ENCODE measurements around the gene CDNF. TPM values are rescaled to one million over a fixed set of nuclear protein-coding genes. Genes with fewer than 3 reads are reported as not detected.

Gene CDNF
- total and polyA plus RNA-seq, 11 donors: 0.61 to 5.4 (median 2.8) TPM

DNA sequence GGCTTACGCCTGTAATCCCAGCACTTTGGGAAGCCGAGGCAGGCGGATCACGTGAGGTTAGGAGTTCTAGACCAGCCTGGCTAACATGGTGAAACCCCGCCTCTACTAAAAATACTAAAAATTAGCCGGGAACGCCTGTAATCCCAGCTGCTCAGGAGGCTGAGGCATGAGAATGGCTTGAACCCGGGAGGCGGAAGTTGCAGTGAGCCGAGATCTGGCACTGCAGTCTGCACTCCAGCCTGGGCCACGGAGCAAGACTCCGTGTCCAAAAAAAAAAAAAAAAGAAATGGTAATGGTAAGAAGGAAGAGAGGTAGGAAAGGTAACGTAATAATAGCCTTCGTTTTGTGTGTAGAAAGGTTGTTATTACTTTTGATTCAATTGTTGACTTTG is 1.5 kb upstream of the CDNF start:
- ATAC-seq (no peak), DNase-seq (no peak)
- peaks cover 0 to 44% (median 43%) of the 10 kb centered on the region in 9 donors for H3K36me3 ChIP-seq
- H3K27ac ChIP-seq: peak overlapping the region in 9 of 12 donors; percentile 94 to 99 (median 97)
- intact Hi-C loops (cut with DNase I): loop anchor here in 7 of 10 donors (2.0 to 10.0 kb wide), 8 partner anchors 38 to 237 kb away; partner anchors contain the start of genes SUV39H2 (in 4 of the 7), MEIG1 (in 3 of the 7) and DCLRE1C (in 2 of the 7)
- H3K4me1 ChIP-seq: peaks cover 5 to 26% (median 17%) of the 10 kb centered on the region in 12 donors
- WGBS, 4 donors: 13 to 17% (median 14%) methylated on average over 14 of the region's 14 CpGs
- no peaks in the 10 kb centered on the region for H3K27me3 ChIP-seq
- TF ChIP-seq, protein P1, sequence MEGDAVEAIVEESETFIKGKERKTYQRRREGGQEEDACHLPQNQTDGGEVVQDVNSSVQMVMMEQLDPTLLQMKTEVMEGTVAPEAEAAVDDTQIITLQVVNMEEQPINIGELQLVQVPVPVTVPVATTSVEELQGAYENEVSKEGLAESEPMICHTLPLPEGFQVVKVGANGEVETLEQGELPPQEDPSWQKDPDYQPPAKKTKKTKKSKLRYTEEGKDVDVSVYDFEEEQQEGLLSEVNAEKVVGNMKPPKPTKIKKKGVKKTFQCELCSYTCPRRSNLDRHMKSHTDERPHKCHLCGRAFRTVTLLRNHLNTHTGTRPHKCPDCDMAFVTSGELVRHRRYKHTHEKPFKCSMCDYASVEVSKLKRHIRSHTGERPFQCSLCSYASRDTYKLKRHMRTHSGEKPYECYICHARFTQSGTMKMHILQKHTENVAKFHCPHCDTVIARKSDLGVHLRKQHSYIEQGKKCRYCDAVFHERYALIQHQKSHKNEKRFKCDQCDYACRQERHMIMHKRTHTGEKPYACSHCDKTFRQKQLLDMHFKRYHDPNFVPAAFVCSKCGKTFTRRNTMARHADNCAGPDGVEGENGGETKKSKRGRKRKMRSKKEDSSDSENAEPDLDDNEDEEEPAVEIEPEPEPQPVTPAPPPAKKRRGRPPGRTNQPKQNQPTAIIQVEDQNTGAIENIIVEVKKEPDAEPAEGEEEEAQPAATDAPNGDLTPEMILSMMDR (IDR thresholded peaks at IDR 0.05): no peak
- TF ChIP-seq POLR2A (IDR thresholded peaks at IDR 0.05): no peak
- no peaks in the 10 kb centered on the region for H3K9me3 ChIP-seq
- H3K4me3 ChIP-seq: peak overlapping the region; percentile 73 to 99 (median 94)

DNA sequence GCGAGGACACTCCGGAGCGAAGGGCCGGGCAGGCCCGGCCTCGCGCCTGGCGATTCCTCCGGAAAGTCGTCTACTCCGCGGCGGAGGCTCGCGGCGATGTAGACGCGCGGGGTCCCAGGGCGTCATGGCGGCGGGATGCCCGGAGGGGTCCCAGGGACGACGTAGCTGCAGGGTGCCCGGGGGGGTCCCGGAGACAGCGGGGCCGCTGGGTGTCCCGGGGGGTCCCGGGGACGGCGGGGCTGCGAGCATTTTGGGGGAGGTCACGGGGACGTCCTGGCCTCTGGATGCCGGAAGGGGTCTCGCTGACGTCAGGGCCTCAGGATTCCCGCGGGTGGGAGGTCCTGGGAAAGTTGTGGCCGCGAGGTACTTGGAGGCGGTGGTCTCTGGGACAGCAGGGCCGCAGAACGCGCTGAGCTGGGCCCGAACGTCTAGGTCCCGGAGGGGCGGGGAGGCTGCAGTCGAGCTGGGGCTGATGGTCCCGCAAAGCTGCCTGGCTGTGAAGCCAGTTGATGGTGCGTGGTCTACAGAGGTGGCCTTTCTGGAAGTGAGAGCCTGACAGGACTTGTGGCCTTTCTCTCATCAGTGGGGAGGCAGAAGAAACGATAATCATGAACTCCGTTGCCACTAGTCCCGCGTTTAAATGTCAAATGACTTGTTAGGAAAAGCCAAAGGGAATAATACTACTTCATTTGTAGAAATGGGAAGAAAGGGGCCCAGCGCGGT is 906 bp upstream of the CDNF start:
- ATAC-seq (peak in 2 of 4 donors; percentile 2 to 9), DNase-seq (peak; percentile 24 to 71 (median 41))
- TF ChIP-seq, protein P1 (IDR thresholded peaks at IDR 0.05): no peak
- no peak for TF ChIP-seq POLR2A (IDR thresholded peaks at IDR 0.05)
- intact Hi-C loops (cut with DNase I): loop anchor here in 8 of 10 donors (1.0 to 10.0 kb wide), 9 partner anchors 38 to 236 kb away; partner anchors contain the start of genes SUV39H2 (in 5 of the 8), MEIG1 (in 3 of the 8) and DCLRE1C (in 2 of the 8)
- 0 to 1% (median 1%) methylated on average over 21 to 60 of the region's 60 CpGs for WGBS, 4 donors
- H3K4me3 ChIP-seq: peak overlapping the region; percentile 73 to 99 (median 94)
- H3K27me3 ChIP-seq: no peaks in the 10 kb centered on the region
- H3K27ac ChIP-seq: peak overlapping the region; percentile 60 to 99 (median 96)
- no peaks in the 10 kb centered on the region for H3K9me3 ChIP-seq
- peaks cover 5 to 26% (median 17%) of the 10 kb centered on the region in 12 donors for H3K4me1 ChIP-seq
- H3K36me3 ChIP-seq: peaks cover 0 to 40% (median 38%) of the 10 kb centered on the region in 9 donors

DNA sequence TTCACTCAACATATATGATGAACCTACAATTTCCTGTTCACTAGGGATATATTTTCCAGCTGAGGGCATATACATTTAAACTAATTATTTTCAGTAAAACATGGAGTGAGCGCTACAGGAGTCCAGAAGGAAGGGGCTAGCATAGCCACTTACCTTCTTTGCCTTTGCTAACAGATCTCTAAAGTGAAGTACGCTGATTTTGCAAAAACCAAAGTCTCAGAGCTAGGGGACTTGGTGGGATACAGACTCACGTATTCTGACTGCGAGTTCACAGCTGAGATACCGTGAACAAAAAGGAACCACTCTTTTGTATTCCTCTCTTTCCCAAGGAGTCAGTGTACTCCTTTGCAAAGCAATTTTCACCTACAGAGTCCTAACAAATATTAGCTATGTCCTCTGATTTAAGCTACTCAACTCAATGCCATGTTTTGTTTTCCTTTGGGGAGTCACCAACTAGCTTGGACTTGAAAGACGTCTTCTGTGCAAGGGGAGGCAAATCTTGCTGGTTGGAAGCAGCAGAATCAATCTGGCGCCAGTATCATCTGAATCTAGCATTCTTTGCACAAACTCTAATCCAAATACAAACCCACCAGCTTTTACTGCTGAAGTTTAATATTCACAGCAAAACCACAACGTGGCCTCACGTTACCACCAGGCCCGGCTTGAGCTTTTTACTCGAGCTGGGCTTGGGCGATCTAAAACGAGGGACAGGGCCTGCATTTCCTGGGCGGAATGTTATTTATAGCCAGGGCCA is 657 bp downstream of the CDNF start:
- Histone ChIP-seq H3K27ac (peak overlapping the region; percentile 94 to 99 (median 97)), H3K4me3 (peak overlapping the region; percentile 40 to 99 (median 94)), H3K36me3 (peaks cover 0 to 25% (median 22%) of the 10 kb centered on the region in 9 donors), H3K4me1 (peaks cover 5 to 26% (median 17%) of the 10 kb centered on the region in 12 donors), H3K9me3 (no peaks in the 10 kb centered on the region), H3K27me3 (no peaks in the 10 kb centered on the region)
- ATAC-seq: no peak
- TF ChIP-seq, protein P1 (IDR thresholded peaks at IDR 0.05): no peak
- TF ChIP-seq POLR2A (IDR thresholded peaks at IDR 0.05): no peak
- WGBS, 4 donors: 17 to 22% (median 20%) methylated on average over 13 to 14 of the region's 14 CpGs
- no peak for DNase-seq
- intact Hi-C loops (cut with DNase I): loop anchor here in 6 of 10 donors (5.0 to 10.0 kb wide), 6 partner anchors 40 to 235 kb away; partner anchors contain the start of genes MEIG1 (in 3 of the 6), SUV39H2 (in 3 of the 6) and DCLRE1C (in 2 of the 6)

Data from heart left ventricle (tissue), 16 donors.